ENCODE results near the gene COL27A1.
"Not testable (repeated sequence)": the region's sequence is repeated elsewhere in the genome, so short reads cannot be mapped to it uniquely, and the experiment has no call there.

Gene COL27A1

GRCh38 chr9:114317665-114318357 lies 162.5 kb downstream of the COL27A1 start:
- TF ChIP-seq GABPA (IDR thresholded peaks at IDR 0.05; ENCODE audit: low read depth) (no peak), POLR2AphosphoS5 (IDR thresholded peaks at IDR 0.05; ENCODE audit: low read depth) (peak; percentile 37; the same call in 1 of the 2 replicates)
- no peaks in the 10 kb centered on the region for H3K27me3 ChIP-seq (ENCODE audit: insufficient read depth, poor library complexity, severe bottlenecking)
- H3K27ac ChIP-seq (replicated peaks): peak overlapping the region; percentile 78
- peak; percentile 74 to 87 for DNase-seq (ENCODE audit: low read depth in 1 of 2, low spot score in 1 of 2)
- H3K4me3 ChIP-seq (replicated peaks; ENCODE audit: insufficient read depth, low read length): no peak overlapping the region

DNA sequence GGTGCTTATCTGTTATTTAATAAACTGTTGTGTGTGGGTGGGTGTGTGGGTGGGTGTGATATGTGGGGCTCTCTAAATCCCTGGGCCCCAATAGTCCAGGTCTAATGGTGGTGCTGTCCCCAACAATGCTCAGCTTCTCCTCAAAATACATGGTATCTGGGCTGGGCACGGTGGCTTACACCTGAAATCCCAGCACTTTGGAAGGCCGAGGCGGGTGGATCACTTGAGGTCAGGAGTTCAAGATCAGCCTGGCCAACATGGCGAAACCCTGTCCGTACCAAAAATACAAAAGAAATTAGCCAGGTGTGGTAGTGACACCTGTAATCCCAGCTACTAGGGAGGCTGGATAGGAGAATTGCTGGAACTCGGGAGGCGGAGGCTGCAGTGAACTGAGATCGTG lies 163.1 kb downstream of the COL27A1 start:
- TF ChIP-seq, protein P1, sequence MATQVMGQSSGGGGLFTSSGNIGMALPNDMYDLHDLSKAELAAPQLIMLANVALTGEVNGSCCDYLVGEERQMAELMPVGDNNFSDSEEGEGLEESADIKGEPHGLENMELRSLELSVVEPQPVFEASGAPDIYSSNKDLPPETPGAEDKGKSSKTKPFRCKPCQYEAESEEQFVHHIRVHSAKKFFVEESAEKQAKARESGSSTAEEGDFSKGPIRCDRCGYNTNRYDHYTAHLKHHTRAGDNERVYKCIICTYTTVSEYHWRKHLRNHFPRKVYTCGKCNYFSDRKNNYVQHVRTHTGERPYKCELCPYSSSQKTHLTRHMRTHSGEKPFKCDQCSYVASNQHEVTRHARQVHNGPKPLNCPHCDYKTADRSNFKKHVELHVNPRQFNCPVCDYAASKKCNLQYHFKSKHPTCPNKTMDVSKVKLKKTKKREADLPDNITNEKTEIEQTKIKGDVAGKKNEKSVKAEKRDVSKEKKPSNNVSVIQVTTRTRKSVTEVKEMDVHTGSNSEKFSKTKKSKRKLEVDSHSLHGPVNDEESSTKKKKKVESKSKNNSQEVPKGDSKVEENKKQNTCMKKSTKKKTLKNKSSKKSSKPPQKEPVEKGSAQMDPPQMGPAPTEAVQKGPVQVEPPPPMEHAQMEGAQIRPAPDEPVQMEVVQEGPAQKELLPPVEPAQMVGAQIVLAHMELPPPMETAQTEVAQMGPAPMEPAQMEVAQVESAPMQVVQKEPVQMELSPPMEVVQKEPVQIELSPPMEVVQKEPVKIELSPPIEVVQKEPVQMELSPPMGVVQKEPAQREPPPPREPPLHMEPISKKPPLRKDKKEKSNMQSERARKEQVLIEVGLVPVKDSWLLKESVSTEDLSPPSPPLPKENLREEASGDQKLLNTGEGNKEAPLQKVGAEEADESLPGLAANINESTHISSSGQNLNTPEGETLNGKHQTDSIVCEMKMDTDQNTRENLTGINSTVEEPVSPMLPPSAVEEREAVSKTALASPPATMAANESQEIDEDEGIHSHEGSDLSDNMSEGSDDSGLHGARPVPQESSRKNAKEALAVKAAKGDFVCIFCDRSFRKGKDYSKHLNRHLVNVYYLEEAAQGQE (IDR thresholded peaks at IDR 0.05; ENCODE audit: insufficient replicate concordance, low read depth): no peak
- TF ChIP-seq POLR2AphosphoS5 (IDR thresholded peaks at IDR 0.05; ENCODE audit: low read depth) (no peak), GABPA (IDR thresholded peaks at IDR 0.05; ENCODE audit: low read depth) (no peak), SPI1 (IDR thresholded peaks at IDR 0.05; ENCODE audit: borderline replicate concordance, low read depth) (no peak), CTCF (IDR thresholded peaks at IDR 0.05; ENCODE audit: insufficient read depth, low read length) (no peak)
- DNase-seq (ENCODE audit: low read depth in 1 of 2, low spot score in 1 of 2): no peak
- Histone ChIP-seq H3K4me3 (replicated peaks; ENCODE audit: insufficient read depth, low read length) (no peak overlapping the region), H3K27me3 (ENCODE audit: insufficient read depth, poor library complexity, severe bottlenecking) (no peaks in the 10 kb centered on the region), H3K27ac (replicated peaks) (peak overlapping the region; percentile 78)

GRCh38 chr9:114319147-114319546 lies 163.8 kb downstream of the COL27A1 start:
- TF ChIP-seq SPI1 (IDR thresholded peaks at IDR 0.05; ENCODE audit: borderline replicate concordance, low read depth) (no peak), CTCF (IDR thresholded peaks at IDR 0.05; ENCODE audit: insufficient read depth, low read length) (no peak), GABPA (IDR thresholded peaks at IDR 0.05; ENCODE audit: low read depth) (no peak), POLR2AphosphoS5 (IDR thresholded peaks at IDR 0.05; ENCODE audit: low read depth) (no peak)
- TF ChIP-seq, protein P1 (IDR thresholded peaks at IDR 0.05; ENCODE audit: insufficient replicate concordance, low read depth): no peak
- no peaks in the 10 kb centered on the region for H3K27me3 ChIP-seq (ENCODE audit: insufficient read depth, poor library complexity, severe bottlenecking)
- H3K27ac ChIP-seq (replicated peaks): no peak overlapping the region; the same call in 1 of the 2 replicates
- H3K4me3 ChIP-seq (replicated peaks; ENCODE audit: insufficient read depth, low read length): no peak overlapping the region
- DNase-seq (ENCODE audit: low read depth in 1 of 2, low spot score in 1 of 2): no peak

- not testable (repeated sequence) for H3K27me3 ChIP-seq (ENCODE audit: insufficient read depth, poor library complexity, severe bottlenecking); H3K4me3 ChIP-seq (replicated peaks; ENCODE audit: insufficient read depth, low read length); H3K27ac ChIP-seq (replicated peaks); DNase-seq (ENCODE audit: low read depth in 1 of 2, low spot score in 1 of 2)
Observed at GRCh38 chr9:114320710-114321109, 165.4 kb downstream of the COL27A1 start.

DNA sequence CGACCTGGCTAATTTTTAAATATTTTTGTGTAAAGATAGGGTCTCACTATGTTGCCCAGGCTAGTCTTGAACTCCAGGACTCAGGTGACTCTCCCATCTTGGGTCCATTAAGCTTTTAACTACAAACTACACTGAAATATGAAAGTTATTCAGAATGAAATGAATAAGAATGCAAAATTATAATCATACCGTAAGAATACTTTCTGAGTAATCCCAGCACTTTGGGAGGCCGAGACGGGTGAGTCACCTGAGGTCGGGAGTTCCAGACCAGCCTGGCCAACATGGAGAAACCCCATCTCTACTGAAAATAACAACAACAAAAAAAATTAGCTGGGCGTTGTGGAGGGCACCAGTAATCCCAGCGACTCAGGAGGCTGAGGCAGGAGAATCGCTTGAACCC lies 166.4 kb downstream of the COL27A1 start:
- TF ChIP-seq POLR2AphosphoS5 (IDR thresholded peaks at IDR 0.05; ENCODE audit: low read depth): no peak
- TF ChIP-seq SPI1 (IDR thresholded peaks at IDR 0.05; ENCODE audit: borderline replicate concordance, low read depth): no peak
- no peak for TF ChIP-seq CTCF (IDR thresholded peaks at IDR 0.05; ENCODE audit: insufficient read depth, low read length)
- no peak for TF ChIP-seq GABPA (IDR thresholded peaks at IDR 0.05; ENCODE audit: low read depth)
- TF ChIP-seq, protein P1 (IDR thresholded peaks at IDR 0.05; ENCODE audit: insufficient replicate concordance, low read depth): no peak
- Histone ChIP-seq H3K27me3 (ENCODE audit: insufficient read depth, poor library complexity, severe bottlenecking) (no peaks in the 10 kb centered on the region), H3K27ac (replicated peaks) (no peak overlapping the region), H3K4me3 (replicated peaks; ENCODE audit: insufficient read depth, low read length) (no peak overlapping the region)
- no peak for DNase-seq (ENCODE audit: low read depth in 1 of 2, low spot score in 1 of 2)
